GM19463 (cell line): Measurements from ENCODE around the gene LYZL4.

Source experiments
- ATAC-seq: cut with Tn5 transposase; IDR thresholded peaks from one replicate; pipeline ENCODE4 v1.9.1; 2021; ENCODE audit warnings: mild to moderate bottlenecking, moderate library complexity; ENCODE audit not compliant: unreplicated experiment

LYZL4 gene, protein sequence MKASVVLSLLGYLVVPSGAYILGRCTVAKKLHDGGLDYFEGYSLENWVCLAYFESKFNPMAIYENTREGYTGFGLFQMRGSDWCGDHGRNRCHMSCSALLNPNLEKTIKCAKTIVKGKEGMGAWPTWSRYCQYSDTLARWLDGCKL

DNA sequence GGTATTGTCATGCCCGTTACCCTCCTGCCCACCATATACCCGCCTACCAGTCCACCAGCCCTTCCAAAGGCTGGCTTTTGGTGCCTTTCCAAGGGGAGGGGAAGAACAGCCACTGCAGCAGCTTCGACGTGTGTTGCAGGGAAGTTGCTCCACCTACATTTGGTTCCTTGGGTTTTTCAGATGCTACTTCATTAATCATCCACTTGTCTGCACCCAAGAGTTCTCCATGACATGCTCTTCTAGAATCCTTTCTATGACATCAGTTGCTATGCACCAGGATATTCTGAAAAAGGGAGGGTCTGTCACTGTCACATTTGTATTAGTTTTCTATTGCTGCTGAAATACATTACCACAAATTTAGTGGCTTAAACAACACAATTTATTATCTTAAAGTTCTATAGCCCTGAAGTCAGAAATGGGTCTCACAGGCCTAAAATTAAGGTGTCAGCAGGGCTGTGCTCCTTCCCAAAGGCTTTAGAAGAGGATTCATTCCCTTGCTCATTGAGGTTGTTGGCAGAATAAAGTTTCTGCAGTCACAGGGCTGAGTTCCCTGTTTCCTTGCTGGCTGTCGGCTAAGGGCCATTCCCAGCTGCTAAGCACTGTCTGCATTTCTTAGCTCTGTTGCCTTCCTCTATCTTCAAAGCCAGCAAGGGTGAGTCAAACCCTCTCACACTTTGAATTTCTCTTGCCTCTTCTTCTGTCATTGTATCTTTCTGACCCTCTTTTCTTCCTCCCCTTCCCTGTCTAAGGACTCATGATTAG, at the start of gene LYZL4:
Gene LYZL4, minus strand, starts transcription at position 241 of the 762 bp plus-strand sequence. CDS start 3,359 bp downstream, outside the sequence.
- ATAC-seq, result no peak

DNA sequence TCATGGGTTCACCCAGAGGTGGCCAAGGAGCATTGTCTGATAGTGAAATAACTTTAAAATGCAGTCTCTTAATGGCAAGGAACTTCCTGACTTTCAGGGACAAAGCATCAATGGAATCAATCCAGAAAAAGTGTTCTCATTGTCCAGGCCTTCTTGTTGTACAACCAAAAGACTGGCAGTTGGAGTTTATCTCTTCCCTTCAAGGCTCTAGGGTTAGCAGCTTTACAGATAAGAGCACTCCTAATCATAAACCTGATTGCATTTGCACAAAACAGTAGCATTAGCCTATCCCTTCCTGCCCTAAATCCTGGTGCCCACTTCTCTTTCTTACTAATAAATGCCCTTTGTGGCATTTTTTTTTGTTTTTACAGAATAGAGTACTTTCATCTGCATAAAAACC, 48.7 kb upstream of the LYZL4 start:
- ATAC-seq, result no peak

DNA sequence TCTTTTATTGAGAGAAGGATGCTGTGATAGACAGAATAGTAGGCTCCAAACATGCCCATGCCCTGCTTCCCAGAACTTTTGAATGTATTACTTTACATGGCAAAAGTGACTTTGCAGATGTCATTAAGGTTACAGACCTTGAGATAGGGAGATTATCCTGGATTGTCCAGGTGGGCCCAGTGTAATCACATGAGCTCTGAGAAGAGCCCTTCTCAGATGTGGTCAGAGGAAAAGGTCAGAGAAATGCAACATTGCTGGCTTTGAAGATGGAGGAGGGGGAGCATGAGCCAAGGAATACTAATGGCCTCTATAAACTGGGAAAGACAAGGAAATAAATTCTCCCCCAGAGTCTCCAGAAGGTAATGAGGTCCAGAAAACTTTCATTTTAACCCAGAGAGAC, 45.8 kb upstream of the LYZL4 start:
- ATAC-seq, result no peak

DNA sequence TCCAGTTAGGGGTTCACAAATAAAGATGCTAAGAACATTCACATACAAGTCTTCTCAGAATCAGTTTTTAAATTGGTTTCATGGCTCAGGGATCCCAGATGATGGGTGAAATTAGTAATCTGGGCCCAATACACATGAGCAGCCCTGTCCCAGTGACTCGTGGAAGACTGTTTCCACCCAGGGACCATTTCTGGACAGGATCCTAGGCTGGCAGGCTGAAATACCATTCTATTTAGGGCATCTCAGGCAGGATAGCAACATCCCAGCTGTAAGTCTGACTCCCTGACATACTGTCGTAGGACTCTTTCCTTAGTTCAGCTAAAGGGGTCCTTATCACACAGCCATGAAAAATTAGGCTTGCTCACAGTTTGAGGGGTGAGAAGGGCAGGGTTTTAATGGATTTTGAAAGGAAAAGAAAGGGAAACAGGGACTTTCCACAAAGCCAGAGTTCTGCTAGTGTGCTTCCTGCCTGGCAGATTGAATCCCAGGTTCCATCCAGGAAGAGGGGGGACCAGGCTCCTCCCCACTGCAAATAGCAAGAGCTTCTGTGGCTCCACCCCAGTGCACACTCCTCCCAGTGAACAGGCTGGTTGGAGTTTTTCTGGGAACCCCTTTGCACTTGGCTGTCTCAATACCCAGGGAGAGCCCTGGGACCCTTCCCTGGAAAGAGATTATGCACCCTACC, 41.3 kb upstream of the LYZL4 start:
- ATAC-seq, result no peak

DNA sequence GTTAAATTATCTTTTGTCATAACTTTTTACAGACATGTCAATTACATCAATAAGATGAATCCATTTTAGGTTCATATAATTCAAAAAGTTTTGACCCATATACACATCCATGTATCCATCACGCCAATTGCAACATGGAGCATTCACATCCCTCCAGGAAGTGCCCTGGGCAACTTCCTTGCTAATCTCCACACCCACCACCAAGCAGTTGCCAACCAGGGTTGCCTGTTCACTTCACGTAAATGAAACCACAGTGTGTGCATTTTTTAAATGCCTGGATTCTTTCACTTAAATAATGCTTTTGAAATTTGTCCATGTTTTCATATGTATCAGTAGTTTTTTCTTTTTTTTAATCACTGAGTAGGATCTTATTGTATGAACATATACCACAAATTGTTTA, 40.7 kb upstream of the LYZL4 start:
- no peak for ATAC-seq

DNA sequence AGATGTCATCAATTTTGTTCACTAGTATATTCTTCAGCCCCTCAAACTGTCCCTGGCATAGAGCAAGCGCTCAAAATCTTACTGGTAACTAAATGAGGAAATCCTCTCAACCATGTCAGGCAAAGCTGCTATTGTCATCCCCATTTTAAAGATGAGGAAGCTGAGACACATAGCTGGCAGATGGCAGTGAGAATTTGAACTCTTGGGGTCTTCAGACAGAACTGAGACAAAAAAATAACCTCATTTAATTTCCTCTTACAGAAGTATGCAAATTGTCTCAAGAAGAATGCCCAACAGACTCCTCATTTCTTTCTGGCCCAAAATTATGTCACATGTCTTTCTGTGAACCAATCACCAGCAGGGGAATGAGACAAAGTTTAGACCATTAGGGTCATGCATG, 40.2 kb upstream of the LYZL4 start:
- ATAC-seq, result no peak

DNA sequence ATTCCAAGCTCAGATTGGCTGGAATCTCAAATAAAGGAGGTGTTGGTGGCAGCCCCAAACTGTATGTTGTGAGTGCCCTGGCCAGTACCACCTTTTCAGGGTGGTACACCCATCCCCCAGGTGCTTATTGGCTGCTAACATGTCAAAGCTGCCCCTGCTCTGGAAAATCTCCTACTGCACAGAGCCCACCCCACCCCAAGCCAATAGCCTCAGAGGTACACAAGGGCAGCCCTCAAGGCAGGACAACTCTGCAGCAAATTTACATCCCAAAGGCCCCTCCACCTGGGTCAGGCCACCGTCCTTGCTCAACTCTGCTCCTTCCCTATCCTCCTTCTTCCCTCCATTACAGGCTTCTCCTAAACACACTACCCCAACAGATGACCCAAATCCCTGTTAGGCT, 37.1 kb upstream of the LYZL4 start:
- no peak for ATAC-seq

DNA sequence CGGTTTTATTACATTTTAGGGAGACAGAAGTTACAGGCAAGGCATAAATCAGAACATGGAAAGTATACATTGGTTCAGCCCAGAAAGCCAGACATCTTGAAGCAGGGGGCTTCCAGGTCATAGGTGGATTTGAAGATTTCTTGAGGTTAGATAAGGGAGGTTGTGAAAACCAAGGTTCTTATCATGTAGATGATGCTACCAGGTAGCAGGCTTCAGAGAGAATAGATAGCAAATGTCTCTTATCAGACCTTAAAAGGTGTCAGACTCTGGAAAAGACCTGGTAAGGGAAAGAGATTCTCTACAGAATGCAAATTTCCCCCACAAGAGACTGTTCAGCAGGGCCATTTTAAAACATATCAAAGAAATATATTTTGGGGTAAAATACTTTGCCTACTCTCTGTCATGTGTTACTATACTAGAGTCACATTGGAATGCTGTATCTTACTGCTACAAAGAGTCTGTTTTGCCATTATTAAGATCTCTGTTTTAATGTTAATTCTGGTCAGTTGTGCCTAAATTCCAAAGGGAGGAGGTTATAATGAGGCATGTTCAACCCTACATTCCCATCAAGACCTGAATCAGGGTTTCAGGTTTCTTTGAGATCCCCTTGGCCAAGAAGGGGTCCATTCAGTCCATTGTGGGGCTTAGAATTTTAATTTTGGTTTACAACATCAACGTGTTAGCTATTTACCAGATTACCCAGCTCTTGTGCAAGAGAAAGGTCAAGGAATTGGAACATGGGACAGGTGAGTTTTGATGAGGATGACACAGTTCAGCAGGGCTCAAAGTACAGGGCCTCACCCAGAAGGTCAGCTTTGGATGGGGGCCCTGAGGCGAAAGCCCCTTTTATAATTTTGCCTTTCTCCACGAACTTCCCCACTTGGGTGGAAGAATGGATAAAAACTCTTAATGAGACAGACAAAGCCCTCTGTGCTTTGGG, 36.0 kb upstream of the LYZL4 start:
- ATAC-seq, result no peak

DNA sequence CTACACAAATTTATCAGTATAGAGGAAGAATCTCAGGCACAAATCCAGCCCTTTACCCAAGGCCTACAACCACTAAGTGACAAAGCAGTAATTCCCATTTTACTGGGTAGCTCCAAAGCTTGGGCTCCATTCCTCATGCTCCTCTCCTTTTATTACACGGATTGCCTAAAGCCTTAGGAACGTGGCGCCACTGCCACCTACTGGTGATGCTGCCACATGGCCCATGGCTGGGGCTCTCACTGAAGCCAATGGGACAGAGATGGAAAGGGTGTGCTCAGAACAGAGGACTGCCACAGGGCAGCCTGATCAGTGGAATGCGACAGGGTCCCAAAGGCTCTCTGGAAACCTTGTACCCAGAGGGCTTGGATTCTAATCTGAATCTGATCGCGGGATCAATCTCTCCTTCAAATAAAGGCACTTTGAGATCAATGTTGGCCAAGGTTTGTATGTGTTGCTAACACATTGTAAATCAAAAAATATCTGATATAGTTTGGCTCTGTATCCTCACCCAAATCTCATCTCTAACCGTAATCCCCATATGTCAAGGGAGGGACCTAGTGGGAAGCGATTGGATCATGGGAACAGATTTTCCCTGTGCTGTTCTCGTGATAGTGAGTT, 33.5 kb upstream of the LYZL4 start:
- peak; percentile 79 for ATAC-seq

DNA sequence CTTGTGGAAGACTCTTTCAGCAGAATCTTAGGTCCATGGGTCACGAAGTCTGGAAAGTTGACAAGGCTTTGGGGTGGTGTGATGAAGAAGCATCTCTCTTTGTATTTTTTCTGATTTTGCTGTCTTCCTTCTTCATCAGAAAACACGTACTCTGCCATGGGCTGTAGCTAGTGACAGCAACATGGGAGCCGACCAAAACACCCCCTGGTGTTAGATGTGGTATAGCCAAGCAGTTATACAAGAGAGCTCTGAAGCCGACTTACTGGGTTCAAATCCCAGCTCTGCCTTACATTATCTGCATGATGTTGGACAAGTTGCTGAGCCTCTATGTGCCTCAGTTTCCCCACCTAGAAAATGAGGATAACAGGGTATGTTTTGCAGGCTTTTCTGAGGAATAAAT, 32.9 kb upstream of the LYZL4 start:
- no peak for ATAC-seq

DNA sequence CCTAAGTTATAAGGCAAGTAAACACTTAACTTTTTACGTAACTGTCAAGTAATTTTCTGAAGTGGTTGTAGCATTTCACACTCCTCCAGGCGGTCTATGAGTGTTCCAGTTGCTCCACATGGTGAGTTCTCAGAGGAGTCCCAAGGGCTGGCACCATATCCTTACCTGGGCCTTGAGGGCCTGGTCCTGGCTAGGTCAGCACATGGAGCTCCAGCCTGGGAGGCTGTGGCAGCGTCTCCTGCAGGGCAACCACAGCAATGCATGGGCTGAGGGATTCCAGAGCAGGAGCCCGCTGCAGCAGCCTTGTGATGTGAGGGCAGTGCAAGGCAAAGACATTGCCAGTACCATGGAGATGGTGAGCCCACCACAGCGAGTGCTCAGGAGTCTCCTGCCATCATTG, 32.2 kb upstream of the LYZL4 start:
- ATAC-seq, result no peak

DNA sequence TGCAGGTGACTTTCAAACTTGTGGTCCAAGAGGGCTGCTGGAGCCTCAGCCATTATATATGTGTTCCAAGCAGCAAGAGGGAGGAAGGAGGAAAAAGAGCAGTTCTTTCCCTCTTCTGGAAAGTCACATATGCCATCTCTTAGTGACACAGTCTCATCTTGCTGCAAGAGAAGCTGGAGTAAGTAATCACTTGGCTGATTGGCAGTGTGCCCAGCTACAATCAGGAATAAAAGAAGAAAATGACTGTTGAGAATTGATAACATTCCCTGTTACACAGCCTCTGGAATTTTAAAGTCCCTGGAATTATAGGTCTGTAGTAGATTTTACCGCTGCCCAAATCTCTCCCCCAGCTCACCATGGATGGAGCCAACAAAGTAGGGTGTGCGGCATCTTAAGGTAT, 31.4 kb upstream of the LYZL4 start:
- ATAC-seq, result no peak

DNA sequence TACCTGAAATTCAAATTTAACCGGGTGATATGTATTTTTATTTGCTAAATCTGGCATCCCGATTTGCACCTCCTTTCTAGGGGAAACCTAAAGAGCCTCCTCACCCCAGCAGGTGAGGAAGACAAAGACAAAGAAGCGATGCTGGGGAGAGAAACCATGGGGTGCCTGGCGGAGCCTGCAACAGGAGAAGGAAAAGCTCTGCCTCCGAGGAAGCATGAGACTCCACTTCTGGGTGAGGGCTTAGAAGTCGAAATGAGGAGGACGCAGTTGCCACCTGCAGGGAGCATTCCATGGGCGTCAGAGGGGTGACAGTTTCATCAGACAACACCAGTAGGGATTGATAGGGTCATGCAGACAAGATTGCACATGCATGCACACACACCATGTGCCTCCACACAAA, 30.5 kb upstream of the LYZL4 start:
- no peak for ATAC-seq

DNA sequence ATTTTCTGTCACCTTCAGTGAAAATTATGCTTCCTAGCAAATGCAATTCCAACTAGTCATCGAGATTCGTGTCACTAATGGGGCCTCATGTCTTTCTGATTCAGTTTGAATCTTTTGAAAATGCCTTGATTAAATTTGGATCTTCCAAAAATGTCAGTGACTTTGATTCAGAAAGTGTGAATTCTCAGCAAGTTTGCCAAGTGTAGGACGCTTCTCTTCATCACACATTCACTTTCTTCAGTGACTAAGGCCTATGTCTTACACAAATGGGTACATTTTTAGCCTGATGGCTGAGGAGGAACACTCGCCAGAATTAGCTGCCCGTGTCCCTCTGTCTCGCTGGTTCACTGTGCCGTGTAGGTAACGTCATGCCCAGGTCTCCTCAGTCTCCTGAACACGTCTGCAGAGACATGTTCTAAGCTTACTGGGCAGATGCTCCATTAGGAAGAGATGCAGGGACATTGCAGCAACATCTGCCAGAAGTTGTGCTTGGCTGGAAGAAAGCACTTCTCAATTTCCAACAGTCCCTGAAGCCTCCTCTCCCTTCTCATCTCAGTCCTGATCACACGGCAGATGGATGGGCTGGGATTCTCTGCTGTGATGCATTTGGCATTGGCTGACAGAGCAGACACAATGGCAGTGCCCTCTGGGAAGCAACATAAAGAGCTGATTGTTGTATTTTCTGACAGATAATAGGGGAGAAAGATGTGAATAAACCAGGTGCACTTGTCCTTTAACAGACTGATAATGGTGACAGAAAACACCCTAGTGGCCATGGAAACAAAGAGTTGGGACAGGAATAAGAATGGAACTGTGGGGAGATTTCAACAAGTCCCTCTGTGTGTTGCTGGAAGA, 29.1 kb upstream of the LYZL4 start:
- ATAC-seq, result no peak

DNA sequence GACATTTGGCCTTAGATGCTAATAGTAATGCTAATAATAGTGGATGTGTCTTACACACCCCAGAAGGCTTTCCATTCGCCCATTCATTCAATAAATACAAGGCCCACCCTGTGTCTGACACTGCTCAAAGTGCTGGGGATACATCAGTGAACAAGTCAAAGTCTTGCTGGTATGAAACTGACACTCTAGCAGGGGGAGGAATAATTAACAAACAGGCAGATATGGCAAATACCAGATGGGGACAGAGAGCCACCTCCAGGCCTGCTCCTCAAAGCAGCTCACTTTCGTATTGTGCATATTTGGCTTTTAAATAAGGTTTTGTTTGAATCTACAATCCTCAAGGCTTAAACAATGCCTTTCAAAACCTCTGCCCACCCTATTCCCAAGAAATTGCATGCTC, 28.3 kb upstream of the LYZL4 start:
- ATAC-seq, result no peak

DNA sequence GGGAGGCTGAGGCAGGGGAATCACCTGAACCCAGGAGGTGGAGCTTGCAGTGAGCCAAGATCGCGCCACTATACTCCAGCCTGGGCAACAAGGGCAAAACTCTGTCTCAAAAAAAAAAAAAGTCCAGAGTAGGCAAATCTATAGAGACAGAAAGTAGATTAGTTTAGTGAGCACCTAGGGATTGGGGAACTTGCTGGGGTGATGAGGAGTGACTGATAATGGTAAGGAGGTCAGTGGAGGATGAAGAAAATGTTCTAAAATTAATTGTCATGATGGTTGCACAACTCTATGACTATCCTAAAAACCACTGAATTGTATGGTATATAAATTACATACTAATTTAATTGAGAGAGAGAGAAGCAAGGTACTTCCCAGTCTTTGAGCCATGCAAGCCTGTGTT, 27.8 kb upstream of the LYZL4 start:
- ATAC-seq, result no peak

DNA sequence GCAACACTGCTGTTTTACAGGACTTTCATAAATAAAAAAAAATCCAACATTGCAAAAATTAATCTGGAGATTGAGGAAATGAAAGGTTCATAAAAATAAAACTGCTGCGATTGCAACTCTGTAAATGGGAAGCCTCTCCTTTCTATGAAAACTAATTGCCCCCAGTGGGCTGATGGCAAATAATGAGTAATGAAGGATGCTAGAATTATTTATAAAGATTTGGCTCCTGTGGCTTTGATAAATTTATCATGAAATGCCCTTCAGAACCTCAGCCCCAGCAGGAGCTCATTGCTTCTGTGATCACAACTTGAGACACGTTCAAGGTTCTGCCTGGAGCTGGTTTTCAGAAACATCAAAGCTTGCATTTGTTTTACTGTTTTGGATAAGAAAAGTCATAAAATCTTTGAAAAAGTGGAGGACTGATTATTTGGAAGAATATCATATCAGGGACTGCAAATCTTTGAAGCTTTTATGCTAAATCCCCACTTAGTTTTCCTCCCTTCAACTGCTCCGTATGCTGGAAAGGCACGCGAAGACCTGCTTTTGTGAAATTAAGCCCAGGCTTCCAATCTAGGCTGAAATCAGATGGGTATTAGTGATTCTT, 24.5 kb upstream of the LYZL4 start:
- ATAC-seq, result no peak

DNA sequence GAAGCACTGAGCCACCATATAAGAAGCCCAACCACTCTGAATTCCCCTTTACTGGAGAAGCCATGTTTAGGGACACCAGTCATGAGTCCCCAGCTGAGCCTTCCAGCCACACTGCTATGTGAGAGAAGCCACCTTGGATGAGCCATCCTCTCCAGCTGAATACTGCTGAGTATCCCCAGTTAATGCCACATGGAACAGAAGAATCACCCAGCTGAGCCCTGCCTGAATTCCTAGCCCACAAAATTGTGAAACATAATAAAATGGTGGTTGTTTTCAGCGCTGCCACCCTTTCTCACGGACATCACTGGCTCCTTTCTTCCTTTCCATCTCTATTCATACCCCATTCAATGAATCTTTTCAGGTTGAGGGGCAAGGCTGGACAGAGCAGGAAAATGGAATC, 22.1 kb upstream of the LYZL4 start:
- ATAC-seq, result no peak

DNA sequence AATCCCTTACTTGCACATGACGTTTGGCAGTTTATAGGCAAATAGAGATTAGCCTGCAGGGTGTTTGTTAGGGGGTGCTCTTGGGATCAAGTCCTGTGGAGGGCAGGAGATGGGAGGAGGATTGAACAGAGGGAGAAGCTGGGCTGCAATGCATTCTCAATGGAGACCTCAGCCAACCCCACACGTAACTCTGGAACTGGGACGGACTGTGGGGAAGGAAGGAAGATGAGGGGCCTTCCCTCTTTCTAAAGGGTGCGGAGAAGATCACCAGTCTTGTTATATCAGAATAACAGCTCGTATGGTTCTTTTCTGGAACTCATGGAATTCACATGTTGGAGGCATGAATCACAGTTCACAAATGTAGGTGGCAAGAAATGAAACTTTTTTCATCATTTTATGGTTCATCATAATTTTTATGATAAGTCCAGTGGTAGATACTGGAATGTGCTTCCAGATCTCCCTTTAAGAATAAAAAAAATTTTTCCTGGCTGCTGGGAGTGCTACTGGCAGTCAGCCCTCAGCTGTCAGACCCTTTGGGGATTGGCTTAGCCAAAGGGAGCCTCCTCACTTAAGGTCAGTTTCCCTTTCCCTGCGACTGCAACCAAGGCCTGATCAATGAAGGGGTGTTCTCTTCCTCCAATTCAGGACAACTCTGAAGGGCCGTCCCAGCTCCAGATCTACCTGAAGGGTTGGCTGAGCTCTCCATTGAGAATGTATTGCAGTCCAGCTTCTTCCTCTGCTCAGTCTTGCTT, 20.5 kb upstream of the LYZL4 start:
- no peak for ATAC-seq
